ENCODE measurements around the gene VPREB3. TPM values are rescaled to one million over a fixed set of nuclear protein-coding genes. Genes with fewer than 3 reads are reported as not detected.

The VPREB3 gene
- total and polyA plus RNA-seq, 2 donors (not counting 1 experiment from before 2014, with no cell fraction given), result 92.7 to 461 TPM

DNA sequence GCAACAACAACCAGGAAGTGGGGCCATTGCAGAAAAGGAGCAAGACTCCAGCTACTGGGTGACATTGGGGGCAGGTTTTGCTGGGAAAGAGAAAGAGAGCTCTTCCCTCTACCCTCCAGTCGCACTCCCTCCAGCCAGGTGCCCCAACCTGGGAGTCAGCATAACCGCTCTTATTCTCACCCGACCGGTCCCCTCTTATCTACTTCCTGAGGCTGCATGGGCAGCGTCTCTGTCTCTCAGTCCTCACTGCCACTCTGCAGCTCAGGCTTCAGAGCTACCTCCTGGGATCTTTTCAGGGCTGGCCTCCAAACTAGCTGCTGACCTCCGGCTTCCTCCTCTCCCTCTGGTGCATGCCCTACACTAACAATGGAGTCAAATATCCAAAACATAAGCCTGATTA, 8.4 kb downstream of the VPREB3 start:
- TF ChIP-seq, protein P1, sequence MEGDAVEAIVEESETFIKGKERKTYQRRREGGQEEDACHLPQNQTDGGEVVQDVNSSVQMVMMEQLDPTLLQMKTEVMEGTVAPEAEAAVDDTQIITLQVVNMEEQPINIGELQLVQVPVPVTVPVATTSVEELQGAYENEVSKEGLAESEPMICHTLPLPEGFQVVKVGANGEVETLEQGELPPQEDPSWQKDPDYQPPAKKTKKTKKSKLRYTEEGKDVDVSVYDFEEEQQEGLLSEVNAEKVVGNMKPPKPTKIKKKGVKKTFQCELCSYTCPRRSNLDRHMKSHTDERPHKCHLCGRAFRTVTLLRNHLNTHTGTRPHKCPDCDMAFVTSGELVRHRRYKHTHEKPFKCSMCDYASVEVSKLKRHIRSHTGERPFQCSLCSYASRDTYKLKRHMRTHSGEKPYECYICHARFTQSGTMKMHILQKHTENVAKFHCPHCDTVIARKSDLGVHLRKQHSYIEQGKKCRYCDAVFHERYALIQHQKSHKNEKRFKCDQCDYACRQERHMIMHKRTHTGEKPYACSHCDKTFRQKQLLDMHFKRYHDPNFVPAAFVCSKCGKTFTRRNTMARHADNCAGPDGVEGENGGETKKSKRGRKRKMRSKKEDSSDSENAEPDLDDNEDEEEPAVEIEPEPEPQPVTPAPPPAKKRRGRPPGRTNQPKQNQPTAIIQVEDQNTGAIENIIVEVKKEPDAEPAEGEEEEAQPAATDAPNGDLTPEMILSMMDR (IDR thresholded peaks at IDR 0.05), result no peak
- no peak for TF ChIP-seq EZH2 (IDR thresholded peaks at IDR 0.05; ENCODE audit: borderline replicate concordance, insufficient read depth, low read depth, low read length, poor library complexity, severe bottlenecking)
- Mint-ChIP-seq H3K4me1 (peaks cover 14% of the 10 kb centered on the region), H3K27me3 (no peaks in the 10 kb centered on the region), H3K4me3 (no peak overlapping the region), H3K27ac (no peak overlapping the region), H3K9me3 (ENCODE audit: insufficient read depth) (no peaks in the 10 kb centered on the region)
- no peak overlapping the region for H3K9ac ChIP-seq (ENCODE audit: low read length)
- H3K4me2 ChIP-seq (replicated peaks; ENCODE audit: low read depth, low read length, poor library complexity, severe bottlenecking), result no peak overlapping the region
- no peak for ATAC-seq (ENCODE audit: low read depth)
- peaks cover 6 to 9% of the 10 kb centered on the region in 2 donors for H3K4me1 ChIP-seq (ENCODE audit: control insufficient read depth in 2 of 2, insufficient read depth in 2 of 2, low read length in 2 of 2)
- no peak for DNase-seq
- CTCF ChIA-PET, result interaction anchor here (0.7 to 1.7 kb wide), 3 partner anchors 25 to 1392 kb away, joined by 3 to 6 read pairs (median 3); no protein-coding TSS in a partner anchor
- H3K79me2 ChIP-seq (ENCODE audit: control insufficient read depth, insufficient read depth, low read length), result peaks cover 25% of the 10 kb centered on the region
- intact Hi-C loops (cut with micrococcal nuclease), result no loop called here
- H3K4me3 ChIP-seq (ENCODE audit: control extremely low read depth in 1 of 5, extremely low read depth in 1 of 5, insufficient read depth in 1 of 5, low read depth in 2 of 5, low read length in 4 of 5), result no peak overlapping the region
- no peaks in the 10 kb centered on the region for H3K27me3 ChIP-seq (replicated peaks in 1 of 4; ENCODE audit: control extremely low read depth in 1 of 4, control insufficient read depth in 3 of 4, insufficient read depth in 4 of 4, low read length in 3 of 4)
- no peak overlapping the region for H2AFZ ChIP-seq (ENCODE audit: insufficient read depth, low read depth, low read length, poor library complexity, severe bottlenecking)
- peaks cover 5 to 30% of the 10 kb centered on the region in 2 experiments for H3K36me3 ChIP-seq (replicated peaks in 1 of 2; ENCODE audit: control extremely low read depth in 1 of 2, control insufficient read depth in 1 of 2, extremely low read depth in 1 of 2, insufficient read depth in 2 of 2, low read length in 1 of 2)
- H3K9me3 ChIP-seq (ENCODE audit: control extremely low read depth in 1 of 3, control insufficient read depth in 2 of 3, insufficient read depth in 1 of 3, low read length in 2 of 3), result peaks cover 0 to 13% (median 0%) of the 10 kb centered on the region in 3 donors
- H3K27ac ChIP-seq (ENCODE audit: low read length in 2 of 2), result no peak overlapping the region
- 90% methylated on average over 5 of the region's 6 CpGs for WGBS (ENCODE audit: insufficient coverage)
- POLR2A ChIA-PET, result interaction anchor here (0.7 kb wide), 1 partner anchor 139 kb away, joined by 3 read pairs; no protein-coding TSS in a partner anchor
- no peaks in the 10 kb centered on the region for H4K20me1 ChIP-seq (ENCODE audit: control insufficient read depth, insufficient read depth, low read length, poor library complexity, severe bottlenecking)

DNA sequence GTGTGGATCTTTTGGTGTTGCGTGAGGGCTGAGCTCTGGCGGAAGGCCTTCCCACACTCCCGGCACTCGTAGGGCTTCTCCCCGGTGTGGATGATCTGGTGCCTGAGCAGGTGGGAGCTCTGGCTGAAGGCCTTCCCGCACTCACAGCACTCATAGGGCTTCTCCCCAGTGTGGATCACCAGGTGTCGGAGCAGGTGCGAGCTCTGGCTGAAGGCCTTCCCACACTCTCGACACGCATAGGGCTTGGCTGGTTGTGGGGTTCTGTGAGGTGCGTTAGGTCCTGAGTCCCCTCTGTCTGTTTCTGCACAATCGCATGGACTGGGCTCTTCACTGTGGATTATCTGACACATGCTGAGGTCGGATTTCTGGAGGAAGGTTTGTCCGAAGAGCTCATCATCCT, 9.7 kb downstream of the VPREB3 start:
- no peak for TF ChIP-seq EZH2 (IDR thresholded peaks at IDR 0.05; ENCODE audit: borderline replicate concordance, insufficient read depth, low read depth, low read length, poor library complexity, severe bottlenecking)
- TF ChIP-seq, protein P1 (IDR thresholded peaks at IDR 0.05), result no peak
- POLR2A ChIA-PET, result no interaction called here
- Mint-ChIP-seq H3K27ac (no peak overlapping the region), H3K4me3 (no peak overlapping the region), H3K9me3 (ENCODE audit: insufficient read depth) (no peaks in the 10 kb centered on the region), H3K27me3 (no peaks in the 10 kb centered on the region), H3K4me1 (peaks cover 2% of the 10 kb centered on the region)
- Histone ChIP-seq H3K9ac (ENCODE audit: low read length) (no peak overlapping the region), H3K9me3 (ENCODE audit: control extremely low read depth in 1 of 3, control insufficient read depth in 2 of 3, insufficient read depth in 1 of 3, low read length in 2 of 3) (peaks cover 0 to 13% (median 0%) of the 10 kb centered on the region in 3 donors), H3K4me1 (ENCODE audit: control insufficient read depth in 2 of 2, insufficient read depth in 2 of 2, low read length in 2 of 2) (no peaks in the 10 kb centered on the region), H2AFZ (ENCODE audit: insufficient read depth, low read depth, low read length, poor library complexity, severe bottlenecking) (no peak overlapping the region), H3K4me2 (replicated peaks; ENCODE audit: low read depth, low read length, poor library complexity, severe bottlenecking) (no peak overlapping the region), H3K4me3 (ENCODE audit: control extremely low read depth in 1 of 5, extremely low read depth in 1 of 5, insufficient read depth in 1 of 5, low read depth in 2 of 5, low read length in 4 of 5) (no peak overlapping the region), H4K20me1 (ENCODE audit: control insufficient read depth, insufficient read depth, low read length, poor library complexity, severe bottlenecking) (no peaks in the 10 kb centered on the region), H3K27ac (ENCODE audit: low read length in 2 of 2) (no peak overlapping the region), H3K36me3 (replicated peaks in 1 of 2; ENCODE audit: control extremely low read depth in 1 of 2, control insufficient read depth in 1 of 2, extremely low read depth in 1 of 2, insufficient read depth in 2 of 2, low read length in 1 of 2) (peaks cover 5 to 30% of the 10 kb centered on the region in 2 experiments), H3K79me2 (ENCODE audit: control insufficient read depth, insufficient read depth, low read length) (peaks cover 15% of the 10 kb centered on the region), H3K27me3 (replicated peaks in 1 of 4; ENCODE audit: control extremely low read depth in 1 of 4, control insufficient read depth in 3 of 4, insufficient read depth in 4 of 4, low read length in 3 of 4) (no peaks in the 10 kb centered on the region)
- DNase-seq, result no peak
- WGBS (ENCODE audit: insufficient coverage), result 96% methylated on average over 12 of the region's 14 CpGs
- CTCF ChIA-PET, result interaction anchor here (1.0 to 1.7 kb wide), 5 partner anchors 8 to 105 kb away, joined by 3 to 6 read pairs (median 3); no protein-coding TSS in a partner anchor
- no peak for ATAC-seq (ENCODE audit: low read depth)
- intact Hi-C loops (cut with micrococcal nuclease), result no loop called here

All from B cell (primary cell).